Ovary (tissue), 3 donors: ENCODE results near the gene PTPRJ.

Source experiments
- CTCF ChIP-seq, 3 donors: fragments of 450-650 bp in 2 of 3; fragments of 200-600 bp in 1 of 3; IDR thresholded peaks; one replicate each; pipeline versions ENCODE4 v1.5.1 to v1.8.0; 2016 to 2022; ENCODE audit warnings: antibody characterized with exemption in 3 of 3, mild to moderate bottlenecking in 1 of 3
- POLR2A ChIP-seq: fragments of 450-650 bp; IDR thresholded peaks from one replicate; pipeline ENCODE4 v1.6.1; 2017; ENCODE audit warnings: antibody characterized with exemption, mild to moderate bottlenecking, moderate library complexity
- donor health status: DM: no; HTN: no; CAD: no.

GRCh38 chr11:48078689-48079088 is 98.3 kb downstream of the PTPRJ start:
- TF ChIP-seq CTCF (IDR thresholded peaks at IDR 0.05) (no peak), POLR2A (no peak)
